HepG2 (cell line): Measurements from ENCODE around the gene UBE2G2. TPM values are rescaled to one million over a fixed set of nuclear protein-coding genes. Genes with fewer than 3 reads are reported as not detected.
"Not testable (repeated sequence)": the region's sequence is repeated elsewhere in the genome, so short reads cannot be mapped to it uniquely, and the experiment has no call there.

Experiments used
- ATAC-seq: fragments of 200-7000 bp; cut with Tn5 transposase; 3 replicates; pipeline ENCODE4 v1.9.1; 2020; ENCODE audit warnings: mild to moderate bottlenecking, moderate library complexity
- BruUV-seq: library from RNA; stranded (reverse); fragments of 400-500 nt; replicated peaks from 2 replicates; lab custom pipeline; 2021; lab: Mats Ljungman, UMichigan
- CTCF ChIA-PET: fragments of 300-600 bp; formaldehyde crosslinking; extraction: SDS; loops from one replicate; lab custom pipeline; 2021; ENCODE audit warnings: low total read pairs, inconsistent platforms, low intra/inter-chr PET ratio; lab: Yijun Ruan, JAX
- POLR2A ChIA-PET: fragments of 350-600 bp; sonication (Branson Sonifier 250); formaldehyde crosslinking; loops from one replicate; lab custom pipeline; 2020; ENCODE audit warnings: antibody characterized with exemption, inconsistent platforms; lab: Yijun Ruan, JAX
- DNase-seq: peaks from one replicate; pipeline ENCODE4 v3.0.0-alpha.2; 2015; ENCODE audit warnings: low spot score
- FAIRE-seq: peaks from 3 replicates; lab custom pipeline; 2011; peaks lifted over from hg19 to GRCh38; lab: Jason Lieb, UNC
- H2AFZ ChIP-seq: one replicate; pipeline ENCODE4 v1.6.1; 2011; ENCODE audit warnings: low read length, inconsistent platforms
- H3K27ac ChIP-seq: fragments of 300-600 bp; 3 replicates; pipeline ENCODE4 v1.8.0; 2011; ENCODE audit warnings: mixed run types, mild to moderate bottlenecking, mixed read lengths, low read length, inconsistent platforms; ENCODE audit not compliant: insufficient read depth; ENCODE audit errors: extremely low read length
- H3K27me3 ChIP-seq, 2 experiments: fragments of 200-600 bp in 1 of 2; 2 replicates in 1 of 2; 3 replicates in 1 of 2; pipeline versions ENCODE4 v1.6.0 to v1.8.0; 2011; ENCODE audit warnings: low read length in 2 of 2, mild to moderate bottlenecking in 2 of 2, moderate library complexity in 2 of 2, inconsistent platforms in 1 of 2; ENCODE audit not compliant: insufficient read depth in 2 of 2, control insufficient read depth in 1 of 2
- H3K36me3 ChIP-seq, 2 experiments: fragments of 200-600 bp in 1 of 2; replicated peaks in 1 of 2; 2 replicates in 1 of 2; 3 replicates in 1 of 2; pipeline versions ENCODE4 v1.5.1 to v1.8.0; 2011; ENCODE audit warnings: low read length in 2 of 2, inconsistent platforms in 1 of 2; ENCODE audit not compliant: insufficient read depth in 2 of 2, control insufficient read depth in 1 of 2
- H3K4me1 ChIP-seq: 2 replicates; pipeline ENCODE4 v1.5.1; 2012; ENCODE audit warnings: low read length, inconsistent platforms; ENCODE audit not compliant: insufficient read depth
- H3K4me2 ChIP-seq: 2 replicates; pipeline ENCODE4 v1.6.0; 2011; ENCODE audit warnings: low read depth, low read length, inconsistent platforms
- H3K4me3 ChIP-seq, 3 experiments: fragments of 200-600 bp in 1 of 3; sonication (generic), shearing (Covaris generic) in 1 of 3; replicated peaks in 1 of 3; 2 replicates each; pipeline ENCODE4 v1.5.1; 2011 to 2016; ENCODE audit warnings: low read length in 3 of 3, inconsistent platforms in 2 of 3, low read depth in 2 of 3, mild to moderate bottlenecking in 2 of 3, control low read depth in 1 of 3, mixed read lengths in 1 of 3; ENCODE audit not compliant: insufficient read depth in 1 of 3
- H3K79me2 ChIP-seq: one replicate; pipeline ENCODE4 v1.6.1; 2011; ENCODE audit warnings: low read length, inconsistent platforms; ENCODE audit not compliant: insufficient read depth
- H3K9ac ChIP-seq: 2 replicates; pipeline ENCODE4 v1.6.0; 2011; ENCODE audit warnings: mild to moderate bottlenecking, low read depth, low read length, inconsistent platforms; ENCODE audit not compliant: insufficient read depth
- H3K9me3 ChIP-seq: 2 replicates; pipeline ENCODE4 v1.5.1; 2012; ENCODE audit warnings: mild to moderate bottlenecking, low read length
- H4K20me1 ChIP-seq: 2 replicates; pipeline ENCODE4 v1.6.0; 2011; ENCODE audit warnings: inconsistent platforms, mild to moderate bottlenecking, low read length, moderate library complexity; ENCODE audit not compliant: insufficient read depth
- FOSL2 ChIP-seq: sonication (generic); formaldehyde crosslinking; IDR thresholded peaks from 2 replicates; pipeline ENCODE4 v1.4.0; 2020; ENCODE audit warnings: missing genetic modification reagents
- RAD51 ChIP-seq: fragments of 450-650 bp; IDR thresholded peaks from 2 replicates; pipeline ENCODE4 v1.6.1; 2016; ENCODE audit warnings: borderline replicate concordance
- SP4 ChIP-seq: sonication (generic); formaldehyde crosslinking; IDR thresholded peaks from 2 replicates; pipeline ENCODE4 v1.8.1; 2023; ENCODE audit warnings: mild to moderate bottlenecking, missing genetic modification reagents
- ZBTB7A ChIP-seq: sonication (generic); formaldehyde crosslinking; IDR thresholded peaks from 2 replicates; pipeline ENCODE4 v1.8.0; 2022; ENCODE audit warnings: mild to moderate bottlenecking, missing genetic modification reagents
- ZNF605 ChIP-seq: sonication (generic); formaldehyde crosslinking; IDR thresholded peaks from 2 replicates; pipeline ENCODE4 v1.8.0; 2022; ENCODE audit warnings: mild to moderate bottlenecking, missing genetic modification reagents
- ZNF616 ChIP-seq: sonication (generic); formaldehyde crosslinking; IDR thresholded peaks from 2 replicates; pipeline ENCODE4 v1.5.0; 2020; ENCODE audit warnings: low read depth, mild to moderate bottlenecking, missing genetic modification reagents
- ZNF709 ChIP-seq: sonication (generic); formaldehyde crosslinking; IDR thresholded peaks from 2 replicates; pipeline ENCODE4 v1.5.0; 2020; ENCODE audit warnings: mild to moderate bottlenecking, missing genetic modification reagents
- WGBS: methylation state at CpG from one replicate; pipeline ENCODE4 v1.1.6; 2017; ENCODE audit warnings: low lambda C conversion rate; 5-methylcytosine and 5-hydroxymethylcytosine counted together
- in situ Hi-C: cut with HindIII; loops from 2 replicates; pipeline ENCODE4 v1.10.0; 2017; ENCODE audit warnings: low pct_unique_long_range_greater_than_20kb; ENCODE audit not compliant: extremely low pct_ligation_motif_present
- intact Hi-C: fragments of 100-400 bp; cut with micrococcal nuclease; formaldehyde crosslinking; loops from one replicate; pipeline ENCODE4 v1.10.0; 2022; ENCODE audit not compliant: unreplicated experiment
- polyA plus RNA-seq, 8 experiments: library from polyadenylated mRNA; depleted of rRNA in 3 of 8; stranded (reverse) in 7 of 8; unstranded in 1 of 8; fragments of >200 nt; fragmentation: Illumina TruSeq in 4 of 8; extraction: Trizol in 4 of 8; gene quantifications; 2 replicates each; pipeline versions ENCODE4 v1.2.1 to v1.2.3, GENCODE V29; 2011 to 2016; ENCODE audit warnings: low read depth in 4 of 8, missing spikeins in 1 of 8, mixed read lengths in 1 of 8; ENCODE audit not compliant: insufficient read depth in 1 of 8
- total RNA-seq, 5 experiments: library from RNA; depleted of rRNA; stranded (reverse); fragments of >200 nt; fragmentation: Illumina TruSeq; extraction: Trizol; gene quantifications; 2 replicates each; pipeline ENCODE4 v1.2.3, GENCODE V29; 2016; ENCODE audit warnings: low read depth in 1 of 5
- TF ChIP-seq, protein P1 (sequence below): sonication (generic); formaldehyde crosslinking; IDR thresholded peaks from 2 replicates; pipeline ENCODE4 v1.4.0; 2020; ENCODE audit warnings: mild to moderate bottlenecking, missing genetic modification reagents
- TF ChIP-seq, protein P2 (sequence below): sonication (generic); formaldehyde crosslinking; IDR thresholded peaks from 2 replicates; pipeline ENCODE4 v1.8.0; 2022; ENCODE audit warnings: missing genetic modification reagents, mild to moderate bottlenecking, inconsistent platforms, borderline replicate concordance
- TF ChIP-seq, protein P3 (sequence below), 2 experiments: sonication (generic) in 1 of 2; formaldehyde crosslinking in 1 of 2; IDR thresholded peaks; 2 replicates each; pipeline versions ENCODE4 v1.5.1 to v1.6.1; 2011 to 2020; ENCODE audit warnings: borderline replicate concordance in 1 of 2, low read depth in 1 of 2, low read length in 1 of 2, mild to moderate bottlenecking in 1 of 2, missing genetic modification reagents in 1 of 2, moderate library complexity in 1 of 2

The UBE2G2 gene
- total and polyA plus RNA-seq, 2 of the 13 experiments (the other 11 are each of a cell fraction or from before 2014, with no cell fraction given) = 55.4 to 92.0 TPM

DNA sequence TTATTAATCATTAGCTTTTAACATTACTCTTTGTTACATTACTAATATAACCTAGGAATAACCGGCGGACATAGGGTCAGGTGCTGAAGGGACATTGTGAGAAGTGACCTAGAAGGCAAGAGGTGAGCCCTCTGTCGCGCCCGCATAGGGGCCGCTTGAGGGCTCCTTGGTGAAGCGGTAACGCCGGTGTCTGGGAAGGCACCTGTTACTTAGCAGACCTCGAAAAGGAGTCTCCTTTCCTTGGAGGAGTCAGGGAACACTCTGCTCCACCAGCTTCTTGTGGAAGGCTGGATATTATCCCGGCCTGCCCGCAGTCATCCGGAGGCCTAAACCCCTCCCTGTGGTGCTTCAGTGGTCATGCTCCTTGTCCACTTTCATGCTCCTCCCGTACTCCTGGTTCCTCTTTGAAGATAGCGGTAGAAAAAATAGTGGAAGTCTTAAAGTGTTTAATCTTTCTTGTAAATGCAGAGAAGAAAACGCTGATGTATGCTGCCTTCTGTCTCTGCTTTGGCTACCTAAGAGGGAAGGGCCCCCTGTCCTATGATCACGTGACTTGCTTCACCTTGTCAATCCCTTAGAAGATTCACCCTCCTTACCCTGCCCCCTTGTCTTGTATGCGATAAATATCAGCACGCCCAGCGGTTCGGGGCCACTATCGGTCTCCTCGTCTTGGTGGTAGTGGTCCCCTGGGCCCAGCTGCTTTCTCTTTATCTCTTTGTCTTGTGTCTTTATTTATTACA is 31.1 kb upstream of the UBE2G2 start:
- DNase-seq, in situ Hi-C loops, POLR2A ChIA-PET: not testable (repeated sequence)

GRCh38 chr21:44831227-44831860 is 29.7 kb upstream of the UBE2G2 start:
- Histone ChIP-seq H3K27ac (no peak overlapping the region), H3K9ac (no peak overlapping the region), H3K9me3 (peaks cover 29% of the 10 kb centered on the region), H3K79me2 (no peaks in the 10 kb centered on the region), H3K27me3 (peaks cover 4 to 14% of the 10 kb centered on the region in 2 experiments), H4K20me1 (no peaks in the 10 kb centered on the region), H3K4me1 (peaks cover 19% of the 10 kb centered on the region), H3K36me3 (no peaks in the 10 kb centered on the region), H2AFZ (no peak overlapping the region), H3K4me2 (no peak overlapping the region), H3K4me3 (no peak overlapping the region)
- BruUV-seq = no TSS peak
- ATAC-seq (no peak), DNase-seq (no peak), FAIRE-seq (no peak)
- ChIA-PET POLR2A (no interaction called here), CTCF (no interaction called here)
- WGBS = 52% methylated on average over 7 of the region's 7 CpGs
- in situ Hi-C loops = no loop called here
- intact Hi-C loops = no loop called here
- no peak for TF ChIP-seq ZNF616 (CRISPR knock-in tag)
- TF ChIP-seq ZNF709 (CRISPR knock-in tag) = no peak
- no peak for TF ChIP-seq FOSL2 (CRISPR knock-in tag)
- TF ChIP-seq SP4 (CRISPR knock-in tag) = no peak
- TF ChIP-seq ZBTB7A = no peak
- TF ChIP-seq, protein P1, sequence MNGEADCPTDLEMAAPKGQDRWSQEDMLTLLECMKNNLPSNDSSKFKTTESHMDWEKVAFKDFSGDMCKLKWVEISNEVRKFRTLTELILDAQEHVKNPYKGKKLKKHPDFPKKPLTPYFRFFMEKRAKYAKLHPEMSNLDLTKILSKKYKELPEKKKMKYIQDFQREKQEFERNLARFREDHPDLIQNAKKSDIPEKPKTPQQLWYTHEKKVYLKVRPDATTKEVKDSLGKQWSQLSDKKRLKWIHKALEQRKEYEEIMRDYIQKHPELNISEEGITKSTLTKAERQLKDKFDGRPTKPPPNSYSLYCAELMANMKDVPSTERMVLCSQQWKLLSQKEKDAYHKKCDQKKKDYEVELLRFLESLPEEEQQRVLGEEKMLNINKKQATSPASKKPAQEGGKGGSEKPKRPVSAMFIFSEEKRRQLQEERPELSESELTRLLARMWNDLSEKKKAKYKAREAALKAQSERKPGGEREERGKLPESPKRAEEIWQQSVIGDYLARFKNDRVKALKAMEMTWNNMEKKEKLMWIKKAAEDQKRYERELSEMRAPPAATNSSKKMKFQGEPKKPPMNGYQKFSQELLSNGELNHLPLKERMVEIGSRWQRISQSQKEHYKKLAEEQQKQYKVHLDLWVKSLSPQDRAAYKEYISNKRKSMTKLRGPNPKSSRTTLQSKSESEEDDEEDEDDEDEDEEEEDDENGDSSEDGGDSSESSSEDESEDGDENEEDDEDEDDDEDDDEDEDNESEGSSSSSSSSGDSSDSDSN = no peak
- TF ChIP-seq ZNF605 (CRISPR knock-in tag) = no peak
- TF ChIP-seq, protein P2, sequence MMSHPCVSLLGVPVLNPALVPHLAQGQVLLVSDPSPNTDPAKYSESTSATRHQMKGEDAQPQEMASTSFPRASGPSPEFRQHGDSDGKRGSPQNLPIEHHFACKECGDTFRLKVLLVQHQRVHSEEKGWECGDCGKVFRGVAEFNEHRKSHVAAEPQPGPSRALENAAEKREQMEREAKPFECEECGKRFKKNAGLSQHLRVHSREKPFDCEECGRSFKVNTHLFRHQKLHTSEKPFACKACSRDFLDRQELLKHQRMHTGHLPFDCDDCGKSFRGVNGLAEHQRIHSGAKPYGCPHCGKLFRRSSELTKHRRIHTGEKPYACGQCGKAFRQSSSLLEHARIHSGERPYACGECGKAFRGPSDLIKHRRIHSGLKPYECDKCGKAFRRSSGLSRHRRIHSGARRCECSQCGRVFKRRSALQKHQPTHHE (CRISPR knock-in tag) = no peak

More for the DNA sequence above, 31.1 kb upstream of the UBE2G2 start:
- H3K4me2 ChIP-seq, FAIRE-seq, H3K36me3 ChIP-seq, BruUV-seq, ATAC-seq, H4K20me1 ChIP-seq, H3K4me3 ChIP-seq, H3K9ac ChIP-seq, H3K27ac ChIP-seq, CTCF ChIA-PET, H2AFZ ChIP-seq, intact Hi-C loops, H3K79me2 ChIP-seq: not testable (repeated sequence)
- peak; percentile 75 for TF ChIP-seq RAD51
- TF ChIP-seq, protein P3, sequence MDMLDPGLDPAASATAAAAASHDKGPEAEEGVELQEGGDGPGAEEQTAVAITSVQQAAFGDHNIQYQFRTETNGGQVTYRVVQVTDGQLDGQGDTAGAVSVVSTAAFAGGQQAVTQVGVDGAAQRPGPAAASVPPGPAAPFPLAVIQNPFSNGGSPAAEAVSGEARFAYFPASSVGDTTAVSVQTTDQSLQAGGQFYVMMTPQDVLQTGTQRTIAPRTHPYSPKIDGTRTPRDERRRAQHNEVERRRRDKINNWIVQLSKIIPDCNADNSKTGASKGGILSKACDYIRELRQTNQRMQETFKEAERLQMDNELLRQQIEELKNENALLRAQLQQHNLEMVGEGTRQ (IDR thresholded peaks at IDR 0.05; ENCODE audit: low read depth, low read length) = peak; percentile 59
- TF ChIP-seq, protein P3 (CRISPR knock-in tag; IDR thresholded peaks at IDR 0.05; ENCODE audit: borderline replicate concordance) = not testable (repeated sequence)
- Histone ChIP-seq H3K4me1 (peaks cover 32% of the 10 kb centered on the region), H3K9me3 (peaks cover 20% of the 10 kb centered on the region), H3K27me3 (peaks cover 4 to 14% of the 10 kb centered on the region in 2 experiments)
- WGBS = 65% methylated on average over 23 of the region's 23 CpGs
